A549 (cell line): ENCODE data around the gene CYP4F11. TPM values are rescaled to one million over a fixed set of nuclear protein-coding genes. Genes with fewer than 3 reads are reported as not detected.
"Not testable (repeated sequence)": the region's sequence is repeated elsewhere in the genome, so short reads cannot be mapped to it uniquely, and the experiment has no call there.

Experiments used
- ATAC-seq, 2 experiments: fragments of 200-7000 bp in 1 of 2; fragments of >200 bp in 1 of 2; cut with Nextera tagmentation in 1 of 2; cut with Tn5 transposase in 1 of 2; 3 replicates each; pipeline versions ENCODE4 v1.8.0 to v1.9.1; 2018 to 2020; ENCODE audit warnings: mild to moderate bottlenecking in 1 of 2, moderate library complexity in 1 of 2
- CTCF ChIA-PET: fragments of 300-600 bp; sonication (Branson Sonifier 250); formaldehyde crosslinking; extraction: SDS; loops from one replicate; lab custom pipeline; 2021; ENCODE audit warnings: antibody characterized with exemption, inconsistent platforms; lab: Yijun Ruan, JAX
- POLR2A ChIA-PET: fragments of 350-600 bp; formaldehyde crosslinking; extraction: SDS; loops from one replicate; lab custom pipeline; 2021; ENCODE audit warnings: antibody characterized with exemption, inconsistent platforms; lab: Yijun Ruan, JAX
- DNase-seq, 2 experiments: peaks; one replicate each; pipeline versions ENCODE4 v3.0.0 to v3.0.0-alpha.2; 2011 to 2016; ENCODE audit warnings: low read depth in 1 of 2, low spot score in 1 of 2
- FAIRE-seq: peaks from 2 replicates; lab custom pipeline; 2011; peaks lifted over from hg19 to GRCh38; lab: Jason Lieb, UNC
- H3K27ac ChIP-seq, 2 experiments: fragments of >200 bp; sonication (Bioruptor Twin); formaldehyde crosslinking; 3 replicates each; pipeline ENCODE4 v1.5.1; 2016 to 2017
- H3K4me1 ChIP-seq: fragments of >200 bp; sonication (Bioruptor Twin); formaldehyde crosslinking; 3 replicates; pipeline ENCODE4 v1.6.1; 2016
- H3K4me2 ChIP-seq: fragments of >200 bp; sonication (Bioruptor Twin); formaldehyde crosslinking; 3 replicates; pipeline ENCODE4 v1.6.1; 2016
- H3K4me3 ChIP-seq: fragments of >200 bp; sonication (Bioruptor Twin); formaldehyde crosslinking; 3 replicates; pipeline ENCODE4 v1.5.1; 2016
- H3K9me3 ChIP-seq: fragments of >200 bp; sonication (Bioruptor Twin); formaldehyde crosslinking; 3 replicates; pipeline ENCODE4 v1.6.1; 2016
- ATOH8 ChIP-seq: fragments of 250-450 bp; sonication (Bioruptor Pico); IDR thresholded peaks from 2 replicates; pipeline ENCODE4 v1.5.0; 2020; ENCODE audit warnings: low read depth, mild to moderate bottlenecking, moderate library complexity
- CEBPB ChIP-seq, 2 experiments: fragments of >200 bp in 1 of 2; sonication (Bioruptor Twin) in 1 of 2; formaldehyde crosslinking in 1 of 2; IDR thresholded peaks; 2 replicates each; pipeline ENCODE4 v1.6.1; 2012 to 2016
- CTCF ChIP-seq: fragments of >200 bp; sonication (Bioruptor Twin); formaldehyde crosslinking; IDR thresholded peaks from 3 replicates; pipeline ENCODE4 v1.5.1; 2016
- E2F6 ChIP-seq: IDR thresholded peaks from 2 replicates; pipeline ENCODE4 v1.6.1; 2012; ENCODE audit warnings: low read depth, borderline replicate concordance
- ELK1 ChIP-seq: fragments of 150-350 bp; IDR thresholded peaks from 2 replicates; pipeline ENCODE4 v1.6.1; 2014; ENCODE audit warnings: low read depth, mild to moderate bottlenecking, low read length
- FOSL2 ChIP-seq, 2 experiments: fragments of 450-650 bp in 1 of 2; fragments of >200 bp in 1 of 2; sonication (Bioruptor Twin) in 1 of 2; formaldehyde crosslinking; IDR thresholded peaks; 2 replicates each; pipeline versions ENCODE4 v1.5.0 to v1.6.1; 2016 to 2020; ENCODE audit warnings: mild to moderate bottlenecking in 1 of 2, moderate library complexity in 1 of 2
- HMGXB4 ChIP-seq: fragments of 250-450 bp; sonication (Bioruptor Pico); IDR thresholded peaks from 2 replicates; pipeline ENCODE4 v1.5.0; 2021; ENCODE audit warnings: mild to moderate bottlenecking, moderate library complexity, borderline replicate concordance
- HOXB13 ChIP-seq: fragments of 250-450 bp; sonication (Bioruptor Pico); IDR thresholded peaks from 2 replicates; pipeline ENCODE4 v1.5.0; 2020; ENCODE audit warnings: low read depth, mild to moderate bottlenecking, moderate library complexity
- KDM5A ChIP-seq: fragments of 200-600 bp; sonication (generic); IDR thresholded peaks from 2 replicates; pipeline ENCODE4 v1.6.1; 2016; ENCODE audit warnings: antibody characterized with exemption, mild to moderate bottlenecking
- MAZ ChIP-seq: fragments of 150-350 bp; IDR thresholded peaks from 2 replicates; pipeline ENCODE4 v1.6.1; 2014; ENCODE audit warnings: antibody characterized with exemption, low read depth, low read length, borderline replicate concordance
- NFE2L2 ChIP-seq: fragments of 150-350 bp; conservative IDR thresholded peaks from 2 replicates; pipeline ENCODE4 v1.6.1; 2014; ENCODE audit warnings: low read length
- NR3C1 ChIP-seq: fragments of >200 bp; sonication (Bioruptor Twin); formaldehyde crosslinking; IDR thresholded peaks from 3 replicates; pipeline ENCODE4 v1.6.1; 2017
- PBX3 ChIP-seq: IDR thresholded peaks from 2 replicates; pipeline ENCODE4 v1.6.1; 2012
- PHF8 ChIP-seq: fragments of 200-600 bp; sonication (generic); IDR thresholded peaks from 2 replicates; pipeline ENCODE4 v1.6.1; 2016; ENCODE audit warnings: low read depth, mild to moderate bottlenecking, antibody characterized with exemption, moderate library complexity, borderline replicate concordance
- RAD21 ChIP-seq, 2 experiments: fragments of >200 bp in 1 of 2; sonication (Bioruptor Twin) in 1 of 2; formaldehyde crosslinking in 1 of 2; IDR thresholded peaks in 1 of 2; conservative IDR thresholded peaks in 1 of 2; 2 replicates in 1 of 2; 3 replicates in 1 of 2; pipeline ENCODE4 v1.6.1; 2012 to 2018; ENCODE audit warnings: inconsistent platforms in 1 of 2
- RFX5 ChIP-seq: fragments of 450-650 bp; IDR thresholded peaks from 2 replicates; pipeline ENCODE4 v1.7.1; 2014; ENCODE audit warnings: antibody characterized with exemption, mild to moderate bottlenecking, moderate library complexity
- RNF2 ChIP-seq: fragments of 200-600 bp; sonication (generic); IDR thresholded peaks from 2 replicates; pipeline ENCODE4 v1.6.1; 2016; ENCODE audit warnings: low read depth, mild to moderate bottlenecking, antibody characterized with exemption, moderate library complexity, borderline replicate concordance
- SMC3 ChIP-seq: fragments of >200 bp; sonication (Bioruptor Twin); formaldehyde crosslinking; IDR thresholded peaks from 3 replicates; pipeline ENCODE4 v1.6.1; 2018; ENCODE audit warnings: inconsistent platforms
- SREBF2 ChIP-seq: fragments of 450-650 bp; IDR thresholded peaks from 2 replicates; pipeline ENCODE4 v1.6.1; 2014; ENCODE audit warnings: mild to moderate bottlenecking, moderate library complexity
- TFCP2L1 ChIP-seq: fragments of 250-450 bp; sonication (Bioruptor Pico); IDR thresholded peaks from 2 replicates; pipeline ENCODE4 v1.5.0; 2021; ENCODE audit warnings: mild to moderate bottlenecking
- ZFP36 ChIP-seq: fragments of 450-650 bp; IDR thresholded peaks from 2 replicates; pipeline ENCODE4 v1.6.1; 2014; ENCODE audit warnings: borderline replicate concordance; ENCODE audit not compliant: partially characterized antibody
- ZSCAN20 ChIP-seq: fragments of 250-450 bp; sonication (Bioruptor Pico); IDR thresholded peaks from 2 replicates; pipeline ENCODE4 v1.8.0; 2022; ENCODE audit warnings: mild to moderate bottlenecking, moderate library complexity
- WGBS: methylation state at CpG from one replicate; pipeline ENCODE4 v1.1.6; 2017; ENCODE audit errors: missing lambda C conversion rate; 5-methylcytosine and 5-hydroxymethylcytosine counted together
- polyA plus RNA-seq, 4 experiments: library from polyadenylated mRNA; depleted of rRNA in 3 of 4; stranded (reverse); fragments of >200 nt; fragmentation: RNase III in 1 of 4; extraction: RNeasy Plus Mini Kit Qiagen cat#74134 plus additional on column Dnase treatment in 1 of 4; gene quantifications; 2 replicates in 3 of 4; 3 replicates in 1 of 4; pipeline ENCODE4 v1.2.3, GENCODE V29; 2011 to 2017

Gene CYP4F11
- polyA plus RNA-seq, 2 of the 4 experiments (the other 2 are of a cell fraction), result 4.0 to 26.2 TPM

- no peaks in the 10 kb centered on the region for H3K4me1 ChIP-seq
- no peak overlapping the region for H3K4me3 ChIP-seq
- CTCF ChIA-PET, result no interaction called here
- TF ChIP-seq HMGXB4 (CRISPR knock-in tag), result no peak
- TF ChIP-seq HOXB13 (CRISPR knock-in tag), result no peak
- TF ChIP-seq KDM5A, result no peak
- TF ChIP-seq SREBF2, result no peak
- no peak for TF ChIP-seq TFCP2L1 (CRISPR knock-in tag)
- no peak for TF ChIP-seq NFE2L2
- no peak for TF ChIP-seq PHF8
- TF ChIP-seq CEBPB (IDR thresholded peaks at IDR 0.05), result no peak
- TF ChIP-seq ELK1, result no peak
- no peak for TF ChIP-seq ZFP36
- TF ChIP-seq RAD21 (conservative IDR thresholded peaks at IDR 0.05 in 1 of 2, IDR thresholded peaks at IDR 0.05 in 1 of 2), result no peak
- TF ChIP-seq E2F6, result no peak
- no peak for TF ChIP-seq FOSL2 (IDR thresholded peaks at IDR 0.05)
- no peak for TF ChIP-seq FOSL2 (CRISPR knock-in tag; IDR thresholded peaks at IDR 0.05)
- no peak for TF ChIP-seq NR3C1
- TF ChIP-seq RFX5, result no peak
- TF ChIP-seq, all 56 proteins: peak for 0
- POLR2A ChIA-PET, result no interaction called here
- 52% methylated on average over 7 of the region's 11 CpGs for WGBS
- Histone ChIP-seq H3K4me2 (no peak overlapping the region), H3K27ac (no peak overlapping the region), H3K9me3 (peaks cover 5% of the 10 kb centered on the region; the same call in 2 of the 3 replicates)
- no peak for FAIRE-seq
- ATAC-seq, result no peak
- DNase-seq, result no peak
Observed at GRCh38 chr19:15900504-15900903, 33.8 kb downstream of the CYP4F11 start.

DNA sequence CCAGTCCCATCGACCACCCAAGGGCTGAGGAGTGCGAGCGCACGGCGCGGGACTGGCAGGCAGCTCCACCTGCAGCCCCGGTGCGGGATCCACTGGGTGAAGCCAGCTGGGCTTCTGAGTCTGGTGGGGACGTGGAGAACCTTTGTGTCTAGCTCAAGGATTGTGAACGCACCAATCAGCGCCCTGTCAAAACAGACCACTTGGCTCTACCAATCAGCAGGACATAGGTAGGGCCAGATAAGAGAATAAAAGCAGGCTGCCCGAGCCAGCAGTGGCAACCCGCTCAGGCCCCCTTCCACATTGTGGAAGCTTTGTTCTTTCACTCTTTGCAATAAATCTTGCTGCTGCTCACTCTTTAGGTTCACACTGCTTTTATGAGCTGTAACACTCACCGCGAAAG is 34.3 kb downstream of the CYP4F11 start:
- WGBS, result 53% methylated on average over 7 of the region's 15 CpGs
- FAIRE-seq, ATAC-seq, CTCF ChIA-PET, H3K4me3 ChIP-seq, H3K9me3 ChIP-seq, DNase-seq, H3K4me1 ChIP-seq, POLR2A ChIA-PET, H3K27ac ChIP-seq, H3K4me2 ChIP-seq: not testable (repeated sequence)

DNA sequence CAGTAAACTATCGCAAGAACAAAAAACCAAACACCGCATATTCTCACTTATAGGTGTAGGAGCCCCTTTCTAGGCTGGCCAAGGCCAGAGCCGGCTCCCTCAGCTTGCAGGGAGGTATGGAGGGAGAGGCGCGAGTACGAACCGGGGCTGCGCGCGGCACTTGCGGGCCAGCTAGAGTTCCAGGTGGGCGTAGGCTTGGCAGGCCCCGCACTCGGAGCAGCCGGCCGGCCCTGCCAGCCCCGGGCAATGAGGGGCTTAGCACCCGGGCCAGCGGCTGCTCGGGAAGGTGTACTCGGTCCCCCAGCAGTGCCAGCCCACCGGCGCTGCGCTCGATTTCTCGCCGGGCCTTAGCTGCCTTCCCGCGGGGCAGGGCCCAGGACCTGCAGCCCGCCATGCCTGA is 34.8 kb downstream of the CYP4F11 start:
- ATAC-seq, DNase-seq, POLR2A ChIA-PET, FAIRE-seq, H3K9me3 ChIP-seq, H3K4me2 ChIP-seq, H3K4me1 ChIP-seq, CTCF ChIA-PET, H3K4me3 ChIP-seq, H3K27ac ChIP-seq: not testable (repeated sequence)
- 88% methylated on average over 11 of the region's 30 CpGs for WGBS

- ATAC-seq (no peak), FAIRE-seq (no peak)
- H3K4me1 ChIP-seq, result no peaks in the 10 kb centered on the region
- POLR2A ChIA-PET, result no interaction called here
- TF ChIP-seq PHF8 (no peak), ATOH8 (CRISPR knock-in tag) (no peak), ZSCAN20 (CRISPR knock-in tag) (no peak), RNF2 (no peak), PBX3 (no peak), CTCF (no peak), SMC3 (no peak), SREBF2 (no peak), MAZ (no peak)
- TF ChIP-seq, all 56 proteins: peak for 0
- Histone ChIP-seq H3K4me3 (no peak within 1 kb of the TSS), H3K27ac (no peak within 1 kb of the TSS), H3K4me2 (no peak within 1 kb of the TSS), H3K9me3 (no peaks in the 10 kb centered on the region)
- CTCF ChIA-PET, result no interaction called here
- DNase-seq, result no peak
- WGBS, result 56% methylated on average over 3 of the region's 3 CpGs
Observed at GRCh38 chr19:15897738-15898276, 36.5 kb downstream of the CYP4F11 start, which contains the start of gene CYP4F2. Gene CYP4F2 (minus strand): TSS chr19:15898074. CDS start chr19:15897611, 463 bp downstream.
